ENCODE results near the gene FGF12. TPM values are rescaled to one million over a fixed set of nuclear protein-coding genes. Genes with fewer than 3 reads are reported as not detected.

The FGF12 gene
- total RNA-seq, 1 experiment from 2014 or later, result not detected

DNA sequence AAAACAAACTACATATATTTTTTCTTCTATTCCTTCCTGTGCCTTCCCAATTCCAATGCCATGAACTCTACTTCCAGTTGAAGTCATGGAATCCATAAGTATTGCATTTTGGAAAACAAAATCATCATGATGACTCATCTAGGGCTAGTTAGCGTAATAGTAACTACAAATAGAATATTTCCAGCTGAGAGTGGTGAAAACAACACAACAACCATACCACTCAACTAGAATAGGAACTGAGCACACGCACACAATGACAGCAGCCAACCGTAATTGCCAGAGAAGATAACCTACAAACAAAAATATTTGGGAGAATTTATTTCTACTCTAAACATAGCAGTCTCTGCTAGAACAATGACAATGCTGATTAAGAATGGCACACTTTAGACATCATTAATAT lies 225.9 kb downstream of the FGF12 start:
- DNase-seq (ENCODE audit: low spot score), result no peak

DNA sequence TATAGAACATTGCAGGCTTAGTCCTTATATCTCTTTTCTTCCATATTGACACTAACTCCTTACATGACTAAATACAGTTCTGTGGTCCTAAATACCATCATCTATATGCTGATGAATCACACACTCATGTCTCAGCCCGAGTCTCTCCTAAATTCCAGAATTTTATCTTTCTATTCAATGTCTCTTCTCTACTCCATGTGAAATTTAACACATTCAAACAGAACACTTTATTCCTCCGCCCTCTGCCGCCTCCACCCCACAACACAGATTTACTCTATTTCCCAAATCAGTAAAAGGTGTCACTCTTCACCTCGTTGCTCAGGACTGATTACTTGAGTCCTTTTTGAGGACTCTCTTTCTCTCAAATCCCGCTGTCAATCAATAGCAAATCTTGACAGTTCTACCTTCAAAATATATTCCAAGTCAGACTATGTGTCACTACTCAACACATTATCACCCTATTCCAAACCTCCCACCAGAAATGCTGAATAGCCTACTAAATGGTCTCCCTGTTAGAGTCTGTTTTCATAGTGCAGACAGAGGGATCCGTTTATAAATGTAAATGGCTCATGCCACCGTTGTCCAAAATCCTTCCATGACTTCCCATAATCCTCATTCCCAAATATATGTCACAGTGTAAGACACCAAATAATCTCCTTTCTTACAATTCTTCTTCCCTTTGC lies 230.3 kb downstream of the FGF12 start:
- no peak for DNase-seq (ENCODE audit: low spot score)

DNA sequence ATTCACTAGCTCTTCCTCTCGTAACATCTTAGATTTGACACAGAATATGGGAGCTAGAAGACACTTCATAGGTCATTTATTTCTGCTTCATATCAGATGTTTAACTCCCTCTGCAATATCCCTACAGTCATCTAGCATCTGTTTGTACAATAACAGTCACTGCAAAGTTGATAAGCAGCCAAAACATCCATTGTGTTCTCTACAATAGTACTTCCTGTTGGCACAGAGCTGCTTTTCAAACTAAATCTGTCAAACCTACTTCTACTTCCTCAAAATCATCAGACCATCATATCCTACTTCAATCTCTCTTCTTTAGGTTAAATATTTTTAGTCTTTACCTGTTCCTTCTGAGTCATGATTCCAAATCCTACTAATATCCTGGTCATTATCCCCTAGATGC lies 233.2 kb downstream of the FGF12 start:
- DNase-seq (ENCODE audit: low spot score), result no peak

DNA sequence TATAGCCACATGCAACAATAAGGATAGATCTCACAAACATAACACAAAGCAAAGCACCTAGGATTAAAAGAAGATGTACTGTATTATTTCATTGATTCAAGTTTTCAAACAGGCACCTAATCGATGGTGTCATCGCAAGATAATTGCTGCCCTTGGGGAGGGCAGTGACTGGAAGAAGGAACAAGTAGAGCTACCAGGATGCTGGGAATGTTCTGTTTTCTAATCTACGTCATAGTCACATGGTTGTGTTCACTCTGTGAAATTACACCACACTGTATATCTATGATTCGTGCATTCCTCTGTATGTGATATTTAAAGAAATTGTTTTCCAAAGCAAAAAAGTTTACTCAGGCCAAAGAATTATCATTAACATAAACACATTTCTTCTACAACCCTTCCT lies 236.6 kb downstream of the FGF12 start:
- no peak for DNase-seq (ENCODE audit: low spot score)

- DNase-seq (ENCODE audit: low spot score), result no peak
These were observed 237.8 kb downstream of the FGF12 start for GRCh38 chr3:192489579-192489978.

- peak; percentile 10 for DNase-seq (ENCODE audit: low spot score)
These were observed 240.3 kb downstream of the FGF12 start for GRCh38 chr3:192487033-192487432.

GRCh38 chr3:192482809-192483208 lies 244.5 kb downstream of the FGF12 start:
- no peak for DNase-seq (ENCODE audit: low spot score)

DNA sequence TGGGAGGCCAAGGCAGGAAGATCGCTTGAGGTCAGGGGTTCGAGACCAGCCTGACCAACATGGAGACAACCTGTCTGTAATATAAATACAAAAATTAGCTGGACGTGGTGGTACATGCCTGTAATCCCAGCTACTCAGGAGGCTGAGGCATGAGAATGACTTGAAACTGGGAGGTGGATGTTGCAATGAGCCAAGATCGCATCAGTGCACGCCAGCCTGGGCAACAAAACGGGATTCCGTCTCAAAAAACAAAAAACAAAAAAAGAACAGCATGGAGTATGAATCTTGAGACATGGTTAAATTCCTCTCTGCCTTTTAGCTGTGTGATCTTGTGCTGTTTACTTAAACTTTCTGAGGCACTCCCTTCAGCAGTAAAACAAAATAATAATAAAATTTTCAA lies 244.9 kb downstream of the FGF12 start:
- DNase-seq (ENCODE audit: low spot score), result no peak

DNA sequence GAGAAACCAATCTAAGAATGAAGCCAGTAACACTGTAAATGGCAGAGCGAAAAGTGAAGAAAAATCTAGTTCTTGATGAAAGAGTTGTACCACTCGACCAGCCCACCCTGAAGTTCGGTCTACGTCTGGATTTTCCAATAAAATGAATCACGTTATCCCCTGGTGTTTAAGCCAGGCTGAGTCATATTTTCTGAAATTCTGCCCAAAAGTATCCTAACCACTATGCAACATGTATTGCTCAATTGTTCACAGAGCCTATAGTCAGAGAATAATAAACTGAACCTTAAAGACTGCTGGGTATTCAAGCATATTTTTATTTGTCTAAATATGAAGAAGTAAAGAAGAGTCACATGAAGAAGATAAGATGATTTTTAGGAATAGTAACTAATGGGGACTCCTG lies 245.7 kb downstream of the FGF12 start:
- no peak for DNase-seq (ENCODE audit: low spot score)

GRCh38 chr3:192467230-192468140 lies 259.9 kb downstream of the FGF12 start:
- DNase-seq (ENCODE audit: low spot score), result peak; percentile 82

DNA sequence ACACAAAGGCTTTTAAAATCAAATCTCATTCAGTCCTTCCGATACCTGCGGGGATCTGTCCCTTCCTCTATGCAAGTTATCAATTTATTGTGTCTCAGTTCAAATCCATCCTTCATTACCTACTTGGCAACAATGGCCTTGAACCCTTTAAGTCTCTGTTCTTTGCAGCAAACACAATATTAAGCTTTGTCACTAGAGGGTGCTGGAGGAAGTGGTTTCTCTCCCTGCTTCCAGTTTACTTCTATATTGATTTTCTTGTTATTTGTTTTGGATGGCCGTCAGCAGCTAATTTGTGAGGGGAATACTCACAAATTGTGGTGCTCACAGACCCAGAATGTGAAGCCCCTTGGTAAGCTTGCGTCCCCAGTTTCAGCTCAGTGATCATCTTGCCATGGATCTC lies 278.3 kb downstream of the FGF12 start:
- DNase-seq (ENCODE audit: low spot score), result peak; percentile 25

DNA sequence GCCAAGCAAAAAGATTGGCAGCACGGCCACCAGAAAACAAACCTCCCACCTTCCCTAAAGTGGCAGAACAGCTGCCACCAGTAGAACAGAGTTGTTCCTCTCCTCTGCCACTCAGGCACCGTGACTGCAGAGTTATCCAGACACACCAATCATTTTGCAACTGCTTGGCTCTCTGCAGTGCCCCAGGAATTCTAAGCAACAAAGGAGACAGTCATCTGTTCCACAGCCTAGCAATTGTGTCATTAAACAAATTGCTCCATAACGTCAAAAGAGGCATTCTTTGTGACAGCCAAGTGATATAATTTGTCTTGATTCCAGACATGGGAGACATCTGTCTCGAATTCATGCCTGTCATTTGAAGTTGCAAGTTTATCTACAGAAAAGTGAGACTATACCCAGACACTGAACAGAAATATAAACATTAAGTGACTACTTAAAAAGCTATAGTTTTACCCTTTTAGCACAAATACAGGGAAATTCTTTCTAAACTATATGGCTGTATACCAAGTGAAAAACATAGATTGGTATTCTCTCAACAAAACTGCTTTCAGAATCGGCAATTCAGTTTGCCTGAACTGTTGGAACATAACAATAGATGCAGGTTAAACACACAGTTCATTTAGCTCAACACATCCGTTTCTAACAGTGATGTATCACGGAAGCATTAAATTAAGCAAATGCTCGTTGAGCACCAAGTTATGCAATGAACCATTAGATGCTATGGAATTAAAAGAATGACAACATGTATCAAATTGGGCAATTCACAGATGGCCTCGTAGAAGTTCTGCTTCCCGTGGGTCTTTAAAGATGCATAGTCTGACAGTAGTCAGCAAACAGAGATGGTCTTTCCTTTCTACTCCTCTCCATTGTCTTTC lies 281.3 kb downstream of the FGF12 start:
- no peak for DNase-seq (ENCODE audit: low spot score)

- no peak for DNase-seq (ENCODE audit: low spot score)
These were observed 282.6 kb downstream of the FGF12 start for GRCh38 chr3:192444791-192445106.

DNA sequence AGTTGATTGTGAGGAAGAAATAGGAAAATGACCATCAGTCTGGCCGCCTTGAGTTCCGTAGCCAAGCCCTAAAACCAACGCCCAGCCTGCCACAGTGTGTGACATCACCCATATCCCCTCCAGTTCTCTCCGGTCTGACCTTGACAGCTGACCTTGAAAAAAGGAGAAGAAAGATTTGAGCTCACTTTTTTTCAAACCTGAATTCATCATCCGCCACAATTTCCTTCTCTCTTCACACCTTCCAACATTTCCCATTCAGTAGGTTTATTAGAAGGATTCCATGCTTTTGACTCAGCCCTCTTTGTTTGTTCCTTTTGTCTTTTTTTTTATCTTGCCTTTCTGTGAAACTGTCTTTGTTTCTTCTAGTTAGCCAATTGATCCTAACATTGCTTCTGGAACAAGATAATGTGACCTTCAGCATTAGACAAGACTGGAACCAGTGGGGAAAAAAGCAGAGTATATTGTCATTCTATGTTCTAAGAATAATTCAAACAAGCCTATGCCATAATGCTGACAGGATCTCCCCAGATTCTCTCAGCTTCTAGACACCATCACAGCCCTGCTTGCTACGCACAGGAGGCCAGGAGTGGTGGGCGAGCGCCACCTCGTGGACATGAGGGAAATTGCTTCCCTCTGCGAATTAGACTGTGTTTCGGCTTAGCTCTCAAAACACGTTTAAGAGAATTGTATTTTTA lies 283.1 kb downstream of the FGF12 start:
- DNase-seq (ENCODE audit: low spot score), result peak; percentile 75

DNA sequence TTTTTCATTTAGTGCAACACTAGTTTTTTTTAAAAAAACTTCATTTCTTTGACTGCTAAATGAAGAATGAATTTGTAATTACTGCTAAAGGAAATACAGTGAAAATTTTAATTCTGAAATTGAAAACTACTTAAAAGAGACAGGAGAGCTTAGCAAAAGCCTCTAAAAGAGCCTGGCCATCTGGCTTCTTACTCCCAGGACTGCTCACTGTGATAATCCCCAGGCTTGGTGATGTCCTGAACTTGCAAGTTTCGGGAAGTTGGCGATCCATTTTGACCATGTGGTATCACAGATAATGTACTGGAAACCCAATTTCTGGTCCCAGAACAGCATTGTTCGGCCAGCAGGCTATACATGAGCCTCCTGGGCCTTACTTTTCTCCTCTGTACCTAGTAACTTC lies 292.1 kb downstream of the FGF12 start:
- DNase-seq (ENCODE audit: low spot score), result no peak

DNA sequence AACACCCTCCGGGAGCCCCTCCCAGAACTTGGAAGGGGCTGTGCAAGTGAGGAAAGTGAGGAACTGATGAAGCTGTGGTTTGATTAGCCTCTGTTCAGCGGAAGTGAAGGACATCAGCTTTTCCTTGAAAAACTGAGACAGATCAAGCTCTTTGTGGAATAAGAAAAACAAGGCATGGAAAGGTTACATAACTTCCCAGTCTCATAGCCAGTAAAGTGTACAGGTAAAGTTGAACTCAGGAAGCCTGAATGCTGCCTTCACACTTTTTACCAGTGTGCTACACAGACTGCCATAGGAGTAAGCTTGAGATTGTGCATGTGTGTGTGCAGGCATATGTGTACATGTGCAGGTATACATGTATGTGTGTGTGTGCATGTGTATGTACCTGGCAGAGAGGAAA lies 293.2 kb downstream of the FGF12 start:
- no peak for DNase-seq (ENCODE audit: low spot score)

DNA sequence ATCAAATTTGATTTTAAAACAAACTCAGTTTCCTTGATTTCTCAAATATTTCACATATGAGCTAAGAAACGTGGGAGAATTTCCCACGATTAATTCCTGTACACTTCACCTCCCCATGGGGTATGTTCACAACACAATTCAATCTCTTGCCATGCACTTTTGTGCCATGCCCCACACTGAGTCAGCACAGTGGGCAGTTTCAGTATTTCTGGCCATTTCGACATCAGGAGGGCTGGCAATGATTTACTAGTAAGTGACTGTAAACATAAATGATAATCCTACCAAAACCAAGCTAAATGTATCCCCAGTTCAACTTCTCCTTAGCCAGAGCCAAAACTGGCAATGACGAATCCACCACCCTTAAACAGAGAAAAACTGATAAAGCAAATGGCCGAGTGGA lies 293.6 kb downstream of the FGF12 start:
- no peak for DNase-seq (ENCODE audit: low spot score)

GRCh38 chr3:192422997-192423342 lies 304.4 kb downstream of the FGF12 start:
- DNase-seq (ENCODE audit: low spot score), result peak; percentile 22

GRCh38 chr3:192422321-192422996 lies 304.9 kb downstream of the FGF12 start:
- DNase-seq (ENCODE audit: low spot score), result no peak

DNA sequence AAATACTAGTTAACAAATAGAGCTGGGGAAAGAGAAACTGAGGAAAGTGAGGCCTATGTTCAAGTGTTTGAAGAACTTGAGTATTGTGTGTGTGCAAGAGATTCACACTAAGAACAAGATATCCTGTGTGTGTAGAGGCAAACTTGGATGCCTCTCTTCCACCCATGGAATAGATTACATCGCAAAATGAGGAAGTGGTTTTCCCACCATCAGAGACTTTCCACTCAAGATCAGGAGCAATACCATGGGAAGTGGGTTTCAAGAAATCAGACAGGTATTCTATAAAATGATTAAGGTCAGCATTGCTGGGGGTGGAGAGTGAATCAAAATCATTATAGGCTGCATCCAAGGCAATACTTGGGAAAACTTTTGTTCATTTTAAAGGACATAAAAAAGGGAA lies 308.0 kb downstream of the FGF12 start:
- no peak for DNase-seq (ENCODE audit: low spot score)

DNA sequence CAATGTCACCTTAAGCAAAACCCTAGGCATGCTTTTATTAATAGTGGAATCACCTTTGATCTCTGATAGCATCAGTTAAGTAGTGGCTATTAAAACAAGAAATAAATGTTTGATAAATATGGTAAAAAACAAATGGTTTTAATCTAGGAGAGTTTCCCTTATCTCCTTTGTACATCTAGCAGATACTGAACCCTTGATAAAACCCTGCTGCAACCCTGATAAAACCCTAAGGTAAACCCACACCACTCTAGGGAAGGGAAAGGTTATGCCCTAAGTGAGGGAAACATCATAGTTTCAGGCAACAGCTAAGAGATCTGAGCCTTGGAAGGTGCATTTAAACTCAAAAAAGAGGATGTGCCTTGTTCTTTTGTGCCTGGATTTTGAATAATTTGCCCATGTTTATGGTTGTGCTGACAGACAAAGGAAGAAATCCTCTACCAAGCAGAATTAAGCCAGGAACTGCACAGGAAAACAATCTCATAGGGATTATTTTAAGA lies 309.7 kb downstream of the FGF12 start:
- DNase-seq (ENCODE audit: low spot score), result no peak
